IMR-90 (cell line): ENCODE results near the gene SHROOM3. TPM values are rescaled to one million over a fixed set of nuclear protein-coding genes. Genes with fewer than 3 reads are reported as not detected.

Experiments
- ATAC-seq: fragments of 200-7000 bp; cut with Tn5 transposase; 2 replicates; pipeline ENCODE4 v1.9.1; 2020; ENCODE audit warnings: low read depth, mild to moderate bottlenecking, moderate library complexity
- BruUV-seq: library from RNA; stranded (reverse); fragments of 400-500 nt; replicated peaks from 2 replicates; lab custom pipeline; 2021; lab: Mats Ljungman, UMichigan
- CTCF ChIA-PET: fragments of 300-600 bp; formaldehyde crosslinking; extraction: SDS; loops from one replicate; lab custom pipeline; 2021; ENCODE audit warnings: antibody characterized with exemption; lab: Yijun Ruan, JAX
- POLR2A ChIA-PET: fragments of 300-600 bp; sonication (Branson Sonifier 250); formaldehyde crosslinking; loops from one replicate; lab custom pipeline; 2022; ENCODE audit warnings: antibody characterized with exemption; ENCODE audit not compliant: unreplicated experiment; lab: Charles Lee
- DNase-seq: peaks from one replicate; pipeline ENCODE4 v3.0.0; 2013
- H2AFZ ChIP-seq: replicated peaks from 2 replicates; pipeline ENCODE3; 2013; ENCODE audit warnings: low read length, mild to moderate bottlenecking; ENCODE audit not compliant: poor library complexity
- H2AK5ac ChIP-seq: 2 replicates; pipeline ENCODE4 v1.6.1; 2013; ENCODE audit warnings: low read depth, low read length, inconsistent platforms
- H2AK9ac ChIP-seq: replicated peaks from 2 replicates; pipeline ENCODE3; 2013; ENCODE audit warnings: mild to moderate bottlenecking, low read depth, low read length, moderate library complexity; ENCODE audit not compliant: poor library complexity
- H2BK120ac ChIP-seq: 2 replicates; pipeline ENCODE4 v1.6.1; 2013; ENCODE audit warnings: low read depth, low read length, inconsistent platforms
- H2BK15ac ChIP-seq: 3 replicates; pipeline ENCODE4 v1.6.1; 2013; ENCODE audit warnings: low read depth, low read length, inconsistent platforms
- H2BK20ac ChIP-seq: 2 replicates; pipeline ENCODE4 v1.6.1; 2013; ENCODE audit warnings: low read depth, mild to moderate bottlenecking, inconsistent platforms, low read length, moderate library complexity
- H2BK5ac ChIP-seq: 2 replicates; pipeline ENCODE4 v1.6.1; 2013; ENCODE audit warnings: mild to moderate bottlenecking, low read depth, low read length, inconsistent platforms; ENCODE audit not compliant: poor library complexity, severe bottlenecking
- H3K14ac ChIP-seq: replicated peaks from 2 replicates; pipeline ENCODE4 v1.6.1; 2013; ENCODE audit warnings: low read depth, low read length, inconsistent platforms
- H3K18ac ChIP-seq: 2 replicates; pipeline ENCODE4 v1.6.1; 2013; ENCODE audit warnings: low read depth, low read length, control low read depth
- H3K23ac ChIP-seq: 2 replicates; pipeline ENCODE4 v1.6.1; 2013; ENCODE audit warnings: low read depth, low read length, inconsistent platforms
- H3K27ac ChIP-seq: 2 replicates; pipeline ENCODE4 v1.5.1; 2013; ENCODE audit warnings: mild to moderate bottlenecking, control low read depth, low read length; ENCODE audit not compliant: insufficient read depth
- H3K27me3 ChIP-seq: 2 replicates; pipeline ENCODE4 v1.6.1; 2013; ENCODE audit warnings: low read length; ENCODE audit not compliant: control insufficient read depth, insufficient read depth
- H3K36me3 ChIP-seq: 2 replicates; pipeline ENCODE4 v1.6.1; 2013; ENCODE audit warnings: low read length, mixed read lengths; ENCODE audit not compliant: control insufficient read depth, insufficient read depth
- H3K4ac ChIP-seq: 2 replicates; pipeline ENCODE4 v1.6.1; 2013; ENCODE audit warnings: low read depth, low read length, inconsistent platforms
- H3K4me1 ChIP-seq: 2 replicates; pipeline ENCODE4 v1.6.1; 2013; ENCODE audit warnings: low read length, mixed read lengths; ENCODE audit not compliant: control insufficient read depth, insufficient read depth
- H3K4me2 ChIP-seq: 2 replicates; pipeline ENCODE4 v1.6.1; 2013; ENCODE audit warnings: low read depth, mild to moderate bottlenecking, control low read depth, low read length, moderate library complexity
- H3K4me3 ChIP-seq: 2 replicates; pipeline ENCODE4 v1.5.1; 2013; ENCODE audit warnings: low read depth, mild to moderate bottlenecking, control low read depth, low read length, moderate library complexity; ENCODE audit not compliant: insufficient read depth
- H3K56ac ChIP-seq: 2 replicates; pipeline ENCODE4 v1.6.1; 2013; ENCODE audit warnings: low read length, inconsistent platforms; ENCODE audit not compliant: insufficient read depth; ENCODE audit errors: extremely low read depth
- H3K79me1 ChIP-seq, 2 experiments: 2 replicates each; pipeline ENCODE4 v1.6.1; 2013; ENCODE audit warnings: low read length in 2 of 2, inconsistent platforms in 1 of 2, low read depth in 1 of 2
- H3K9ac ChIP-seq: 2 replicates; pipeline ENCODE4 v1.6.1; 2013; ENCODE audit warnings: low read depth, low read length, control low read depth
- H3K9me1 ChIP-seq: 2 replicates; pipeline ENCODE4 v1.6.1; 2013; ENCODE audit warnings: low read length, inconsistent platforms; ENCODE audit not compliant: insufficient read depth
- H3K9me3 ChIP-seq: 2 replicates; pipeline ENCODE4 v1.6.1; 2013; ENCODE audit warnings: low read length; ENCODE audit not compliant: control insufficient read depth, insufficient read depth
- H4K20me1 ChIP-seq: 2 replicates; pipeline ENCODE4 v1.6.1; 2013; ENCODE audit warnings: low read length, inconsistent platforms; ENCODE audit not compliant: insufficient read depth
- H4K5ac ChIP-seq: 2 replicates; pipeline ENCODE4 v1.6.1; 2013; ENCODE audit warnings: mild to moderate bottlenecking, low read depth, low read length, control low read depth
- H4K8ac ChIP-seq, 2 experiments: 2 replicates each; pipeline ENCODE4 v1.6.1; 2013; ENCODE audit warnings: low read depth in 2 of 2, low read length in 2 of 2, control low read depth in 1 of 2, inconsistent platforms in 1 of 2
- H4K91ac ChIP-seq: 2 replicates; pipeline ENCODE4 v1.6.1; 2013; ENCODE audit warnings: low read depth, low read length, inconsistent platforms; ENCODE audit not compliant: insufficient read depth
- BHLHE40 ChIP-seq: fragments of 150-350 bp; IDR thresholded peaks from 2 replicates; pipeline ENCODE4 v1.6.1; 2016; ENCODE audit warnings: mild to moderate bottlenecking, low read depth, low read length
- CEBPB ChIP-seq: IDR thresholded peaks from 2 replicates; pipeline ENCODE4 v1.6.1; 2012; ENCODE audit warnings: low read depth, low read length, improper control_type of control experiment
- CHD1 ChIP-seq: IDR thresholded peaks from 2 replicates; pipeline ENCODE4 v1.6.1; 2012; ENCODE audit warnings: low read depth, low read length, improper control_type of control experiment
- CTCF ChIP-seq: conservative IDR thresholded peaks from 2 replicates; pipeline ENCODE4 v1.5.1; 2012; ENCODE audit warnings: mild to moderate bottlenecking, low read depth, low read length, improper control_type of control experiment
- ELK1 ChIP-seq: fragments of 150-350 bp; IDR thresholded peaks from 2 replicates; pipeline ENCODE4 v1.6.1; 2016; ENCODE audit warnings: low read depth, mild to moderate bottlenecking, low read length, moderate library complexity, borderline replicate concordance
- FOS ChIP-seq: fragments of 150-350 bp; IDR thresholded peaks from 2 replicates; pipeline ENCODE4 v1.6.1; 2016; ENCODE audit warnings: low read depth, low read length
- MAZ ChIP-seq: IDR thresholded peaks from 2 replicates; pipeline ENCODE4 v1.6.1; 2012; ENCODE audit warnings: low read depth, mild to moderate bottlenecking, low read length, improper control_type of control experiment, moderate library complexity, borderline replicate concordance
- MXI1 ChIP-seq: IDR thresholded peaks from 2 replicates; pipeline ENCODE4 v1.6.1; 2012; ENCODE audit warnings: low read depth, mild to moderate bottlenecking, low read length, moderate library complexity, borderline replicate concordance
- RAD21 ChIP-seq: IDR thresholded peaks from 2 replicates; pipeline ENCODE4 v1.6.1; 2012; ENCODE audit warnings: low read length, improper control_type of control experiment
- RFX5 ChIP-seq: IDR thresholded peaks from 2 replicates; pipeline ENCODE4 v1.8.0; 2012; ENCODE audit warnings: low read depth, mild to moderate bottlenecking, low read length, moderate library complexity
- WGBS, 2 experiments: methylation state at CpG; one replicate each; pipeline versions ENCODE4 v1.1.5 to v1.1.7; 2013; ENCODE audit warnings: missing lambda C conversion rate in 2 of 2; ENCODE audit not compliant: insufficient read length in 1 of 2; ENCODE audit errors: extremely low coverage in 2 of 2; 5-methylcytosine and 5-hydroxymethylcytosine counted together
- dilution Hi-C: fragments of 300-500 bp; cut with HindIII; formaldehyde crosslinking; loops from one replicate; pipeline ENCODE4 v1.14.3; 2018; ENCODE audit warnings: low sequenced_read_pairs; ENCODE audit not compliant: unreplicated experiment
- in situ Hi-C: fragments of 300-500 bp; cut with MboI; formaldehyde crosslinking; loops from 3 replicates; pipeline ENCODE4 v1.14.3; 2019; ENCODE audit warnings: low sequenced_read_pairs, inconsistent platforms, mixed read lengths
- intact Hi-C: fragments of 100-400 bp; cut with micrococcal nuclease; formaldehyde crosslinking; loops from 2 replicates; pipeline ENCODE4 v1.10.0; 2022
- polyA plus RNA-seq, 3 experiments: library from polyadenylated mRNA; depleted of rRNA; stranded (reverse); fragments of >200 nt; gene quantifications; 2 replicates each; pipeline ENCODE4 v1.2.3, GENCODE V29; 2012; ENCODE audit warnings: low replicate concordance in 1 of 3
- total RNA-seq: library from RNA; depleted of rRNA; stranded (reverse); fragments of >200 nt; gene quantifications from 2 replicates; pipeline ENCODE4 v1.2.3, GENCODE V29; 2012

Gene SHROOM3
- total and polyA plus RNA-seq, 2 of the 4 experiments (the other 2 are of a cell fraction) = 10.8 to 19.5 TPM

- Histone ChIP-seq H2AFZ (no peak overlapping the region), H3K9ac (no peak overlapping the region), H2AK5ac (no peak overlapping the region), H2BK5ac (no peak overlapping the region), H4K8ac (no peak overlapping the region), H2AK9ac (no peak overlapping the region), H3K27ac (no peak overlapping the region), H3K4me1 (no peaks in the 10 kb centered on the region), H3K79me1 (no peaks in the 10 kb centered on the region), H4K20me1 (no peaks in the 10 kb centered on the region), H2BK15ac (no peak overlapping the region), H3K56ac (no peak overlapping the region), H3K18ac (no peak overlapping the region), H3K23ac (no peak overlapping the region), H3K4ac (no peak overlapping the region), H2BK120ac (no peak overlapping the region), H3K14ac (no peak overlapping the region), H3K36me3 (no peaks in the 10 kb centered on the region), H2BK20ac (no peak overlapping the region), H3K9me1 (no peaks in the 10 kb centered on the region), H3K27me3 (peaks cover 16% of the 10 kb centered on the region), H4K5ac (no peak overlapping the region), H3K9me3 (no peaks in the 10 kb centered on the region), H4K91ac (no peak overlapping the region), H3K4me2 (no peak overlapping the region), H3K4me3 (no peak overlapping the region)
- DNase-seq = no peak
- dilution Hi-C loops = no loop called here
- POLR2A ChIA-PET = no interaction called here
- TF ChIP-seq RAD21 (no peak), BHLHE40 (no peak), CHD1 (no peak), FOS (no peak), MAZ (no peak), RFX5 (no peak), ELK1 (no peak), MXI1 (no peak), CTCF (no peak), CEBPB (no peak)
- intact Hi-C loops = no loop called here
- CTCF ChIA-PET = no interaction called here
- ATAC-seq = no peak
- in situ Hi-C loops = loop anchor here (25.0 kb wide), 1 partner anchor 766 kb away; no protein-coding TSS in a partner anchor
- BruUV-seq = no TSS peak
- no CpG with 5 or more reads among the region's 2 CpGs for WGBS, 2 experiments
Measured at GRCh38 chr4:76445911-76446310, 10.9 kb downstream of the SHROOM3 start.
